BJ (cell line): ENCODE measurements around the gene CD96. TPM values are rescaled to one million over a fixed set of nuclear protein-coding genes. Genes with fewer than 3 reads are reported as not detected.

Experiments
- CTCF ChIA-PET: fragments of 350-600 bp; formaldehyde crosslinking; extraction: SDS; loops from one replicate; lab custom pipeline; 2021; ENCODE audit warnings: antibody characterized with exemption, inconsistent platforms; lab: Yijun Ruan, JAX
- POLR2A ChIA-PET: fragments of 300-600 bp; sonication (Branson Sonifier 250); formaldehyde crosslinking; extraction: SDS; loops from one replicate; lab custom pipeline; 2021; ENCODE audit warnings: antibody characterized with exemption; lab: Charles Lee
- DNase-seq: peaks from one replicate; pipeline ENCODE4 v3.0.0-alpha.2; 2011; ENCODE audit warnings: low read depth
- H3K27me3 ChIP-seq: 2 replicates; pipeline ENCODE4 v1.6.0; 2011; ENCODE audit warnings: low read length; ENCODE audit not compliant: control insufficient read depth, insufficient read depth
- H3K36me3 ChIP-seq: 2 replicates; pipeline ENCODE4 v1.5.1; 2011; ENCODE audit warnings: low read length; ENCODE audit not compliant: control insufficient read depth, insufficient read depth
- H3K4me3 ChIP-seq: 2 replicates; pipeline ENCODE4 v1.5.1; 2011; ENCODE audit warnings: low read depth, mild to moderate bottlenecking, control low read depth, low read length
- polyA plus RNA-seq: library from polyadenylated mRNA; depleted of rRNA; stranded (reverse); fragments of >200 nt; gene quantifications from 2 replicates; pipeline ENCODE4 v1.2.3, GENCODE V29; 2011
- TF ChIP-seq, protein P1 (sequence below): IDR thresholded peaks from 2 replicates; pipeline ENCODE4 v1.5.1; 2011; ENCODE audit warnings: low read depth, mild to moderate bottlenecking, control low read depth, inconsistent platforms, low read length, moderate library complexity; ENCODE audit not compliant: insufficient read depth

Gene CD96
- polyA plus RNA-seq, 1 experiment, result 0.06 TPM

- Histone ChIP-seq H3K36me3 (no peaks in the 10 kb centered on the region), H3K4me3 (no peak overlapping the region), H3K27me3 (no peaks in the 10 kb centered on the region)
- no peak for DNase-seq
- ChIA-PET CTCF (interaction anchor here (0.6 to 2.2 kb wide), 5 partner anchors 8 to 427 kb away, joined by 3 to 17 read pairs (median 3); partner anchors contain the start of gene ZBED2), POLR2A (no interaction called here)
- TF ChIP-seq, protein P1, sequence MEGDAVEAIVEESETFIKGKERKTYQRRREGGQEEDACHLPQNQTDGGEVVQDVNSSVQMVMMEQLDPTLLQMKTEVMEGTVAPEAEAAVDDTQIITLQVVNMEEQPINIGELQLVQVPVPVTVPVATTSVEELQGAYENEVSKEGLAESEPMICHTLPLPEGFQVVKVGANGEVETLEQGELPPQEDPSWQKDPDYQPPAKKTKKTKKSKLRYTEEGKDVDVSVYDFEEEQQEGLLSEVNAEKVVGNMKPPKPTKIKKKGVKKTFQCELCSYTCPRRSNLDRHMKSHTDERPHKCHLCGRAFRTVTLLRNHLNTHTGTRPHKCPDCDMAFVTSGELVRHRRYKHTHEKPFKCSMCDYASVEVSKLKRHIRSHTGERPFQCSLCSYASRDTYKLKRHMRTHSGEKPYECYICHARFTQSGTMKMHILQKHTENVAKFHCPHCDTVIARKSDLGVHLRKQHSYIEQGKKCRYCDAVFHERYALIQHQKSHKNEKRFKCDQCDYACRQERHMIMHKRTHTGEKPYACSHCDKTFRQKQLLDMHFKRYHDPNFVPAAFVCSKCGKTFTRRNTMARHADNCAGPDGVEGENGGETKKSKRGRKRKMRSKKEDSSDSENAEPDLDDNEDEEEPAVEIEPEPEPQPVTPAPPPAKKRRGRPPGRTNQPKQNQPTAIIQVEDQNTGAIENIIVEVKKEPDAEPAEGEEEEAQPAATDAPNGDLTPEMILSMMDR, result 0 out of 2 replicates have a peak, but pooled peaks have one; percentile 18
Observed at GRCh38 chr3:111616417-111617105, 74.6 kb downstream of the CD96 start.

DNA sequence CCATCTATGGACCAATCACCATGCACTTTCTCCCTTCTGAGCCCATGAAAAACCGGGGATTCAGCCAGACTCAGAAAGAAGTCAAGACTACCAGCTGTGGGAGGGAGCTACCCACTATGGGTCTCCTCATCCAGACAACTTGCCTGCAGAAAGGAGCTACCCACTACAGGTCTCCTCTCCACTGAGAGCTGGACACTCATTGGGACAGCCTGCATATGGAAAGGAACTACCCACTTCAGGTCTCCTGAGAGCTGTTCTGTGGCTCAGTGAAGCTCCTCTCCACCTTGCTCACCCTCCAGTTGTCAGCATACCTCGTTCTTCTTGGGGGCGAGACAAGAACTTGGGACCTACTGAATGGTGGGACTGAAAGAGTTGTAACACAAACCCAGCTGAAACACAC is 75.4 kb downstream of the CD96 start:
- TF ChIP-seq, protein P1, result no peak
- POLR2A ChIA-PET, result no interaction called here
- CTCF ChIA-PET, result interaction anchor here (2.2 kb wide), 1 partner anchor 39 kb away, joined by 17 read pairs; no protein-coding TSS in a partner anchor
- DNase-seq, result no peak
- Histone ChIP-seq H3K36me3 (no peaks in the 10 kb centered on the region), H3K27me3 (no peaks in the 10 kb centered on the region), H3K4me3 (no peak overlapping the region)

DNA sequence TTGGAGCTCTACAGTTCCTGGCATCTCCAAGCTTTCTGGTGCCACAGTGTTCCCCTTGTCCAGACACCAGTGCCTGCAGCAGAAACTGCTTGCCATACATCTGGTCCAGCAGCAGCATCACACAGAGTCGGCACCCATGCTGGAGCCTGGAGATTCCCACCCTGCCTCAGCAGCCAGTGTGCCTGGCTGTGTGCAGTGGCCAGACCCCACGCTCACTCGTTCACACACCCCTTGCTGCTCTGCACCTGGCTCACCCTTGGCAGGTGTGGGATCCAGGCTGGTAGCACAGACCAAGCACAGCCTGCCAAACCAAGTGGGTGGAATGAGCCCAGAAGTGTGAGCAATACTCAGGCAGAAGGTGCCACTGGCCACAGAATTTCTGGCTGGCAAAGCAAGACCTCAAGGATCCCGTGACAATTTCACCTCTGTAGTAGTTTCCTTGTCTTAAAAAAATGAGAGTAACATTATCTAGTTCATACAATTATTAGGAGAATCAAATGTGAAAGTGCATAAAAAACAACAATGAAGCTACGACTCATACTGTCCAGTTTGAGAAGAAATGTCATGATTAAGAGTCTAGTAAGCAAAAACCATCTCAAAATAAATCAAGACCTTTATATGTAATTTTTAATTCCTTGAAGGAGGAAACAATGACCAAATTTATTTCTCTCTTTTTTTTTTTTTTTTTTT is 76.1 kb downstream of the CD96 start:
- Histone ChIP-seq H3K27me3 (no peaks in the 10 kb centered on the region), H3K4me3 (no peak overlapping the region), H3K36me3 (no peaks in the 10 kb centered on the region)
- no peak for DNase-seq
- ChIA-PET CTCF (interaction anchor here (1.0 to 2.2 kb wide), 2 partner anchors 19 to 39 kb away, joined by 3 to 17 read pairs; no protein-coding TSS in a partner anchor), POLR2A (no interaction called here)
- TF ChIP-seq, protein P1, result no peak

- DNase-seq, result no peak
- TF ChIP-seq, protein P1, result no peak
- CTCF ChIA-PET, result interaction anchor here (0.5 to 1.1 kb wide), 5 partner anchors 9 to 549 kb away, joined by 3 read pairs; no protein-coding TSS in a partner anchor
- POLR2A ChIA-PET, result no interaction called here
- no peak overlapping the region for H3K4me3 ChIP-seq
- no peaks in the 10 kb centered on the region for H3K27me3 ChIP-seq
- no peaks in the 10 kb centered on the region for H3K36me3 ChIP-seq
Observed at GRCh38 chr3:111618945-111619344, 76.9 kb downstream of the CD96 start.

GRCh38 chr3:111619833-111620232 is 77.8 kb downstream of the CD96 start:
- ChIA-PET CTCF (interaction anchor here (0.8 kb wide), 1 partner anchor 32 kb away, joined by 3 read pairs; no protein-coding TSS in a partner anchor), POLR2A (no interaction called here)
- Histone ChIP-seq H3K36me3 (no peaks in the 10 kb centered on the region), H3K27me3 (no peaks in the 10 kb centered on the region), H3K4me3 (no peak overlapping the region)
- TF ChIP-seq, protein P1, result no peak
- DNase-seq, result no peak
